T follicular helper cell (primary cell): Measurements from ENCODE around the gene SDR42E2.
A peak's percentile ranks its signal among the peaks of the same experiment; 100 is the strongest.
"Not testable (repeated sequence)": the region's sequence is repeated elsewhere in the genome, so short reads cannot be mapped to it uniquely, and the experiment has no call there.

Experiments
- DNase-seq: peaks from one replicate; pipeline ENCODE4 v3.0.0-alpha.2; 2020; ENCODE audit warnings: low read depth

Gene SDR42E2

DNA sequence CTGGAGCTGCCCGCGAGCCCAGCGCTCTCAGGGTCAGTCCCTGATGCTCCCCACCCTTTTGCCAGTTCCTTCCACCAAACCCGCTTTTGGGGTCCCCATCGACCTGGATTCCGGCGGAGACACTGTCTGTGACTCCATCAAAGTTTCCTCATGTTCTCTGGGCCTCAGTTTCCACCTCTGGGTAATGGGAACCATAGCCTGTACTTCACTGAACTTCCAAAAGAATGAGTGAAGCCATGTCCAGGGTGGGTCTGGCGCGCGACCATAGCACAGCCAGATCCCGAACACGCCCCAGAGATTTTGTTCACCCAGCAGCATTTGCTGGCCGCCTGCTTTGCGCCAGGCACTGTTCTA is 327 bp downstream of the SDR42E2 start:
- no peak for DNase-seq

DNA sequence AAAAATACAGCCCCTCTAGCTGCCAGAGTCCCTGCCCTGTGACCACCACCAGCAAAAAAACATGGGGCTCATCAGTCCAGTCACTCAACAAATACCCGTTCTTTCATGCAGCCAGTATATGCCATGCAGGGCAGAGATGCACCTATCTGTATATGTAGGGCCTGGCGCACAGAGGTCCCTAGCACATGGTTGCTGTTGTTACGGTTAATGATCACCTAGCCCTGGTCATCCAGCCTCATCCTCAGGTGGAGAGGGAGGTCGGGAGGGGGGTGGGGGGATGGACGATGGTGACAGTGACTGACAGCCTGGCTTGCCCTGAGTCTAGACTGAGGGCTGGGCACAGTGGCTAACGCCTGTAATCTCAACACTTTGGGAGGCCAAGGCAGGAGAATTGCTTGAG is 1.5 kb downstream of the SDR42E2 start:
- no peak for DNase-seq

DNA sequence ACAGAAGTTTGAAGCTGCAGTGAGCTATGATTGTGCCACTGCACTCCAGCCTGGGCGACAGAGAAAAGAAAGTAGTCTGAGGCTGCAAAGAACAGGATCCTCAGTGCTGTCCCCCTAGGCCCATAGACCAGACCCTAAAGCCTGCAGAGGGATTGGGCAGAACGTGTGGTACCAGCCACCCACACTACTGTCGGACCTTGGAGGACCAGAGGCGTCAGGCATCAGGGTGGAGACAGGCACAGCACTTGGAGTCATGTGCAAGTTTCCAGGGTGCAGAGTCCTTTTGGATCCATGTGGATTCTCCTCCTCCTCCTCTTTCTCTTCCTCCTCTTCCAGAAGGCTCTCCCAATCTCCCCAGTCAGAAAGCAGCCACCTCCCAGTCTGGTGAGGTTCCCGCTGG is 2.2 kb downstream of the SDR42E2 start:
- DNase-seq = no peak

- no peak for DNase-seq
Observed at GRCh38 chr16:22165508-22166285, 3.4 kb downstream of the SDR42E2 start.

DNA sequence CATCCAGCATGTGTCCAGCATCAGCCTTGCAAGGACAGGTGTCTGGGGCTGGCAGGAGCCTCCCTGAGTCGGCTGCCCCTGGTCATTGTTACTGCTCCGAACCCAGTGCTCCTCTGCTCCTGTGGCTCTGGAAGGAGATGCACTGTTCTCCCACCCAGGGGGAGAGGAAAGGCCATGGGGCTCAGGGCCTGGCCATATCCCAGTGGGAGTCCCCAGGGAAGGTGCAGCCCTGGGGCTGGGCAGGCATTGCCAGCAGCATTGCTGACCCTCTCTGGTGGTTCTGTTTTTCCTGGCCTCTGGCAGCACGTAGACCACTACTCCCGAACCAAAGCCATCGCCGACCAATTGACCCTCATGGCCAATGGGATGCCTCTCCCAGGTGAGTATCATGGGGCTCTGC is 9.6 kb downstream of the SDR42E2 start:
- DNase-seq = no peak

- not testable (repeated sequence) for DNase-seq
Observed at GRCh38 chr16:22172642-22173041, 10.3 kb downstream of the SDR42E2 start.

DNA sequence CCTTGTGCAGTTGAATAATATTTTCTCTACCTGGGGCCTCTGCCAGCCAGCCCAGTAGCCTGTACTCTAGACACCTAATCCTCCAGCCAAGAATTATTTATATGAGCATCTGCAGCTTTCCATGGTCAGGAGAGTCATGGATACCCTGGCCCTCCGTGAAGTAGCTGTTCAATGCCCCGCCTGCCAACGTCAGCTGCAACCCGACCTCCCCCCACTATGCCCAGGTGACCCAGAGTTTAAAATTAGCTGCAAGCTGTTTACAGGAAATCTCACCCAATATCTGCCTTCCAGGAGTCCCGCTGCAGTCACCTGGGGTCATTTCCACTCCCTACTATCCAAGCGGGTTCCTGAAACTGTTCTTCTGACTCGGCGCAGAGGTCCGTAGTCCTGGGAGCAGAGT is 12.3 kb downstream of the SDR42E2 start:
- no peak for DNase-seq

DNA sequence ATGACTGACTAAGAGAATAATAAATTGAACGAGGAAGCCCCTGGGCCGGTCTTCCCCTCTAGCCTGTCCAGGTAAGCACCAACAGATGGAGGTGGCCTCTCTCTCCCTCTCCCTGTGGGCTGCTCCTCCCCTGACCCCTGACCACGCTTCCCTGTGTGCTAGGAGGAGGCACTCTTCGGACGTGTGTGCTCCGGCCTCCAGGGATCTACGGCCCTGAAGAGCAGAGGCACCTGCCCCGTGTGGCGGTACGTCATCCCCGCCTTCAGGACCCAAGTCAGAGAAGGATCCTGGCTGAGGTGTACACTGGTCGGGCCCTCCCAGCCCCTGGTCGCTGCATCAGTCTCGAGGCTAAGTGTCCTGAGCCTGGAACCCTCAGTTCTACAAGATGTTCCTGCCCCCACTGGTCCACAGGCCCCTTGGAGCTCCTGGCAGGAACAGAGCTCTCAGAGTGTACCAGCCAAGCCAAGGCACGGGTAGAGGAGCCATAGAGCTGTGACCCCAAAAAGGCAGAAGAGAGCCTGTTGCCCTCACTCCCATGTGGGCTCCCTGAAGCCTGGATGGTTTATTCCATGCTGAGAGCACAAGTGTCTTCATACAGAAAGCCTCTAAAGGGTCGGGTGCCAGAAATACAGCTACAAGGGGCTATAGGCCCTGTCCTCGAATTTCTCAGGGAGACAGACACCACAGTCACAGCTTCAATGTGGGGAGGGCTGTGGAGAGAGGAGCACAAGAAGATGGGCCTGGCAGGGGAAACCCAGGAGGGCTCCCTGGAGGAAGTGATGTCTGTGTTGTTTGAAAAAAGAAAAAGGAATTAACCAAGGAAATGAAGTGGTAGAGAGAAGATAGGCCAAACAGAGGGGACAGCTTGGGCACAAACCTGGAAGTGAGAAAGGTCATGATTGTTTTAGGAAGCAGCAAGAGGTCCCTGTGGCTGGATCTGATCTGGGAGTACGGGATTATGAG is 15.9 kb downstream of the SDR42E2 start:
- no peak for DNase-seq

- DNase-seq = no peak
Observed at GRCh38 chr16:22181426-22181825, 19.1 kb downstream of the SDR42E2 start.

DNA sequence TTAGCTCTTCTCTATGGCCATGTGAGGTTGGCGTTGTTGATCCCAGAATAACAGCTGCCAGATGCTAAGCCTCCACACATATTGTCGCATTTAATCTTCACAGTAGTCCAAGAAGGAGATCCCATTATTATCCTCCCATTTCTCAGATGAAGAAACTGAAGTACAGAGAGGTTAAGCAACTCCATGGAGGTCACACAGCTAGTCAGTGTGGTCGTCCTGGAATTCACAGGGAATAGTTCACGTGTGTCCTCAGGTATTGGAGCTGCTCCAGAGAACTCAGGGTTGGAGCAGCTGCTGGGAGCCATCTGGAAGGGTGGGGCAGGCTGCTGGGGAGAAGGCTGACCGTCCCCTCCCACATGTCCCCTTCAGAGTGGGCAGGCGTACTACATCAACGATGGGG is 19.5 kb downstream of the SDR42E2 start:
- no peak for DNase-seq

GRCh38 chr16:22183335-22183734 is 21.0 kb downstream of the SDR42E2 start:
- no peak for DNase-seq

DNA sequence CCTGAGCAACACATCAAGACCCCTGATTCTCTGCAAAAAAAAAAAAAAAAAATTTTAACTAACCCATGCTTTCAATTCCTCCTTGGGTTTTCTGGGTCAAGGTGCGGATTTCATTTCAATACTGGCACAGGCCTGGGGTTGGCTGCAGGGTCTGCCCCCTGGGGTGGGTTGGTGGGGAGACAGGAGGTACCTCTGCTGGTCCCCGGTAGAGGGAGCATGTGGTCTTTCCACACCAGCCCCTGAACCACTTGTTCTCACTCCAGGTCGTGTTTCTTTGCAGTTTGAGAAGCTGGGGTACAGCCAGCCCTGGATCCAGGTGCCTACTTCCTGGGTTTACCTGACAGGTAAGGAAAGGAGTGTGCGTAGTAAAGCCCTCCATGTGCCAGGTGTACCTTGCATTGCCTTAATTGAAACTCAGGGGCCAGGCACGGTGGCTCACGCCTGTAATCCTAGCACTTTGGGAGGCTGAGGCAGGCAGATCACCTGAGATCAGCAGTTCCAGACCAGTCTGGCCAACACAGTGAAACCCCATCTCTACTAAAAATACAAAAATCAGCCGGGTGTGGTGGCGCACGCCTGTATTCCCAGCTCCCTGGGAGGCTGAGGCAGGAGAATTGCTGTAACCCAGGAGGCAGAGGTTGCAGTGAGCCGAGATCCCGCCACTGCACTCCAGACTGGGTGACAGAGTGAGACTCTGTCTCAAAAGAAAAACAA is 21.8 kb downstream of the SDR42E2 start:
- no peak for DNase-seq

- no peak for DNase-seq
Observed at GRCh38 chr16:22184615-22184968, 22.3 kb downstream of the SDR42E2 start.

GRCh38 chr16:22186517-22186916 is 24.2 kb downstream of the SDR42E2 start:
- DNase-seq = no peak

- DNase-seq = no peak
Observed at GRCh38 chr16:22188267-22188594, 25.9 kb downstream of the SDR42E2 start.

GRCh38 chr16:22188595-22189442 is 26.5 kb downstream of the SDR42E2 start:
- peak; percentile 57 for DNase-seq

- DNase-seq = no peak
Observed at GRCh38 chr16:22189473-22190080, 27.3 kb downstream of the SDR42E2 start.

GRCh38 chr16:22190081-22190775 is 27.9 kb downstream of the SDR42E2 start:
- peak; percentile 93 for DNase-seq

GRCh38 chr16:22190776-22191531 is 28.6 kb downstream of the SDR42E2 start:
- peak; percentile 100 for DNase-seq
